ENCODE data around the gene CDH4. TPM values are rescaled to one million over a fixed set of nuclear protein-coding genes. Genes with fewer than 3 reads are reported as not detected.

CDH4 gene
- total and polyA plus RNA-seq, 2 of the 8 experiments (the other 6 are each of a cell fraction or from before 2014, with no cell fraction given) = 4.3 to 7.9 TPM

DNA sequence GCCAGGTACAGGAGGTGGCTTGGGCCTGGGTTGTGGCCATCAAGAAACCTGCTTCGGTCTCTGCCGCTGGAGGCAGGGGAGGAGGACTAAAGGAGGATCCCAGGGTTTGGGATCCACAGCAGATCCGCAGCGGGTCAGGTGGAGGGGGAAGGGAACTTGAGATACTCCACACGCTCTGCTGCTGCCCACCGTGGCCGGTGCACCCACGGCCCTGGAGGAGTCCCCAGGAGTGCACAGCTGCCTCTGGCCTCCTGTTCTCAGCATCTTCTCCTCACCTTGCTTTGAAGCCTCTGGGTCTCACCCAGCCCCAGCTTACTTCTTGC lies 286.8 kb downstream of the CDH4 start:
- no peaks in the 10 kb centered on the region for H3K36me3 ChIP-seq (ENCODE audit: control insufficient read depth in 2 of 4, insufficient read depth in 4 of 4, low read length in 3 of 4)
- no peak overlapping the region for H3K9ac ChIP-seq (replicated peaks in 1 of 4; ENCODE audit: extremely low read depth in 1 of 4, low read depth in 3 of 4, low read length in 3 of 4)
- H2BK120ac ChIP-seq (replicated peaks; ENCODE audit: low read depth, low read length) = no peak overlapping the region
- H4K5ac ChIP-seq (ENCODE audit: insufficient read length, low read depth, low read length) = no peak overlapping the region
- H2BK5ac ChIP-seq (ENCODE audit: low read depth, low read length) = no peak overlapping the region
- H3K23ac ChIP-seq (ENCODE audit: insufficient read length) = no peak overlapping the region
- DNase-seq (ENCODE audit: low read depth in 1 of 2, low spot score in 2 of 2) = no peak
- POLR2A ChIA-PET (ENCODE audit: partially characterized antibody) = no interaction called here
- no peak overlapping the region for H3K4ac ChIP-seq (replicated peaks; ENCODE audit: insufficient read length, low read depth, low read length)
- no peak for FAIRE-seq
- no peaks in the 10 kb centered on the region for H3K23me2 ChIP-seq (ENCODE audit: low read depth, low read length)
- TF ChIP-seq, protein P1, sequence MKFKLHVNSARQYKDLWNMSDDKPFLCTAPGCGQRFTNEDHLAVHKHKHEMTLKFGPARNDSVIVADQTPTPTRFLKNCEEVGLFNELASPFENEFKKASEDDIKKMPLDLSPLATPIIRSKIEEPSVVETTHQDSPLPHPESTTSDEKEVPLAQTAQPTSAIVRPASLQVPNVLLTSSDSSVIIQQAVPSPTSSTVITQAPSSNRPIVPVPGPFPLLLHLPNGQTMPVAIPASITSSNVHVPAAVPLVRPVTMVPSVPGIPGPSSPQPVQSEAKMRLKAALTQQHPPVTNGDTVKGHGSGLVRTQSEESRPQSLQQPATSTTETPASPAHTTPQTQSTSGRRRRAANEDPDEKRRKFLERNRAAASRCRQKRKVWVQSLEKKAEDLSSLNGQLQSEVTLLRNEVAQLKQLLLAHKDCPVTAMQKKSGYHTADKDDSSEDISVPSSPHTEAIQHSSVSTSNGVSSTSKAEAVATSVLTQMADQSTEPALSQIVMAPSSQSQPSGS (IDR thresholded peaks at IDR 0.05; ENCODE audit: low read length) = no peak
- no peak for TF ChIP-seq BRCA1 (IDR thresholded peaks at IDR 0.05; ENCODE audit: low read depth, low read length)
- TF ChIP-seq, protein P2, sequence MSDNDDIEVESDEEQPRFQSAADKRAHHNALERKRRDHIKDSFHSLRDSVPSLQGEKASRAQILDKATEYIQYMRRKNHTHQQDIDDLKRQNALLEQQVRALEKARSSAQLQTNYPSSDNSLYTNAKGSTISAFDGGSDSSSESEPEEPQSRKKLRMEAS (IDR thresholded peaks at IDR 0.05) = no peak
- H3K18ac ChIP-seq (ENCODE audit: extremely low read depth, low read length) = no peak overlapping the region; the same call in 1 of the 2 replicates
- CTCF ChIA-PET (ENCODE audit: partially characterized antibody) = interaction anchor here (1.0 to 1.1 kb wide), 2 partner anchors 105 to 310 kb away, joined by 3 to 4 read pairs; no protein-coding TSS in a partner anchor
- no peaks in the 10 kb centered on the region for H4K20me1 ChIP-seq (replicated peaks in 1 of 2; ENCODE audit: control insufficient read depth in 1 of 2, insufficient read depth in 2 of 2, low read length in 2 of 2)
- H3K14ac ChIP-seq (ENCODE audit: insufficient read length) = no peak overlapping the region
- no peak overlapping the region for H4K8ac ChIP-seq (ENCODE audit: extremely low read depth, insufficient read depth, low read length)
- H3K79me2 ChIP-seq (ENCODE audit: control insufficient read depth in 1 of 2, insufficient read depth in 2 of 2, low read length in 2 of 2) = no peaks in the 10 kb centered on the region
- H2BK12ac ChIP-seq (ENCODE audit: low read depth, low read length) = no peak overlapping the region
- H2AFZ ChIP-seq (ENCODE audit: low read length) = no peak overlapping the region
- no peak overlapping the region for H3K56ac ChIP-seq (replicated peaks; ENCODE audit: insufficient read length, low read depth, low read length)
- H3K4me3 ChIP-seq (ENCODE audit: extremely low read depth in 1 of 4, insufficient read depth in 2 of 4, low read depth in 3 of 4, low read length in 4 of 4) = no peak overlapping the region
- H3K4me1 ChIP-seq (replicated peaks in 1 of 4; ENCODE audit: control insufficient read depth in 3 of 4, insufficient read depth in 4 of 4, low read length in 3 of 4) = no peaks in the 10 kb centered on the region; a peak in 1 of 7 replicates
- no peaks in the 10 kb centered on the region for H3K9me3 ChIP-seq (ENCODE audit: insufficient read depth in 2 of 2, low read depth in 1 of 2, low read length in 1 of 2)
- H2BK20ac ChIP-seq (ENCODE audit: low read length) = no peak overlapping the region
- peaks cover 0 to 5% (median 2%) of the 10 kb centered on the region in 4 experiments; a peak in 4 of 7 replicates for H3K27me3 ChIP-seq (replicated peaks in 1 of 4; ENCODE audit: control insufficient read depth in 3 of 4, extremely low read depth in 1 of 4, insufficient read depth in 3 of 4, low read length in 3 of 4)
- no peak overlapping the region for H2BK15ac ChIP-seq (ENCODE audit: low read length)
- H3K27ac ChIP-seq (ENCODE audit: low read depth, low read length) = no peak overlapping the region
- 93% methylated on average over 8 of the region's 8 CpGs; no CpG with 5 or more reads in 1 of the 2 experiments for WGBS, 2 experiments (ENCODE audit: extremely low coverage in 1 of 2, insufficient coverage in 1 of 2, insufficient read length in 1 of 2, insufficient replicate concordance in 2 of 2, low coverage in 1 of 2, low lambda C conversion rate in 2 of 2, missing lambda C conversion rate in 1 of 2)
- H4K91ac ChIP-seq (replicated peaks; ENCODE audit: insufficient read length, low read length) = peak overlapping the region; percentile 29
- H2AK5ac ChIP-seq (ENCODE audit: low read depth, low read length) = no peak overlapping the region
- no peaks in the 10 kb centered on the region for H3K79me1 ChIP-seq (ENCODE audit: low read depth, low read length)
- H3K4me2 ChIP-seq (ENCODE audit: insufficient read depth in 1 of 2, low read depth in 2 of 2, low read length in 2 of 2) = no peak overlapping the region

All from H1 (cell line).